Neural crest cell (in vitro differentiated cells): ENCODE results near the gene AFF4. TPM values are rescaled to one million over a fixed set of nuclear protein-coding genes. Genes with fewer than 3 reads are reported as not detected.

ENCODE experiments used
- DNase-seq: peaks from one replicate; pipeline ENCODE4 v3.0.0; 2021; ENCODE audit warnings: low read depth, mixed read lengths, low spot score
- H3K27ac Mint-ChIP-seq: one replicate; pipeline ENCODE4 v1.8.0; 2021; ENCODE audit warnings: mild to moderate bottlenecking, mixed read lengths; ENCODE audit not compliant: unreplicated experiment
- H3K27me3 Mint-ChIP-seq: 2 replicates; pipeline ENCODE4 v1.8.0; 2021; ENCODE audit warnings: low read depth, mild to moderate bottlenecking, mixed read lengths
- H3K36me3 Mint-ChIP-seq: 2 replicates; pipeline ENCODE4 v1.8.0; 2021; ENCODE audit warnings: low read depth, mild to moderate bottlenecking, mixed read lengths
- H3K4me1 Mint-ChIP-seq: 2 replicates; pipeline ENCODE4 v1.8.0; 2021; ENCODE audit warnings: mixed read lengths
- H3K4me3 Mint-ChIP-seq: one replicate; pipeline ENCODE4 v1.8.0; 2021; ENCODE audit warnings: mild to moderate bottlenecking, mixed read lengths
- H3K9me3 Mint-ChIP-seq: 2 replicates; pipeline ENCODE4 v1.8.0; 2021; ENCODE audit warnings: mixed read lengths
- total RNA-seq: library from RNA; stranded (reverse); gene quantifications from 2 replicates; pipeline ENCODE4 v1.2.1, GENCODE V29; 2021
- TF ChIP-seq, protein P1 (sequence below): fragments of 200-600 bp; sonication (generic); conservative IDR thresholded peaks from 2 replicates; pipeline ENCODE4 v1.5.0; 2021; ENCODE audit warnings: antibody characterized with exemption, mild to moderate bottlenecking

AFF4 gene
- total RNA-seq, 1 donor from 2014 or later: 64.7 TPM

DNA sequence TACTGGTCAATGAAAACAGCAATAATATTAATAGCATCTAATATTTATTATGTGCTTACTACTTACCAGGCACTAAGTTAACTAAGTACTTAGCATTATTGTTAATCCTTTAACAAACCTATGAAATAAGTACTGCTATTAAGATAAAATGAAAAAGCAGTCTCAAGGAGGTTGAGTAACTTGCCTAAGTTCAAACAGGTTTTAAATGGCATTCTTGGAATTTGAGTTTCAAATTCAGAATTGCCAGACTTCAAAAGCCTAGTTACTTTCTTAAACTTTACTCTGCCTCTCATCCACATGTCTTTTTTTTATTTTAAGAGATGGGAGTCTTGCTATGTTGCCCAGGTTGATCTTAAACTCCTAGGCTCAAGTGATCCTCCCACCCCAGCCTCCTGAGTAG lies 73.9 kb downstream of the AFF4 start:
- Mint-ChIP-seq H3K36me3 (peaks cover 18% of the 10 kb centered on the region), H3K27me3 (no peaks in the 10 kb centered on the region), H3K27ac (peak overlapping the region; percentile 12), H3K9me3 (no peaks in the 10 kb centered on the region), H3K4me1 (peaks cover 14% of the 10 kb centered on the region), H3K4me3 (no peak overlapping the region)
- no peak for DNase-seq
- TF ChIP-seq, protein P1, sequence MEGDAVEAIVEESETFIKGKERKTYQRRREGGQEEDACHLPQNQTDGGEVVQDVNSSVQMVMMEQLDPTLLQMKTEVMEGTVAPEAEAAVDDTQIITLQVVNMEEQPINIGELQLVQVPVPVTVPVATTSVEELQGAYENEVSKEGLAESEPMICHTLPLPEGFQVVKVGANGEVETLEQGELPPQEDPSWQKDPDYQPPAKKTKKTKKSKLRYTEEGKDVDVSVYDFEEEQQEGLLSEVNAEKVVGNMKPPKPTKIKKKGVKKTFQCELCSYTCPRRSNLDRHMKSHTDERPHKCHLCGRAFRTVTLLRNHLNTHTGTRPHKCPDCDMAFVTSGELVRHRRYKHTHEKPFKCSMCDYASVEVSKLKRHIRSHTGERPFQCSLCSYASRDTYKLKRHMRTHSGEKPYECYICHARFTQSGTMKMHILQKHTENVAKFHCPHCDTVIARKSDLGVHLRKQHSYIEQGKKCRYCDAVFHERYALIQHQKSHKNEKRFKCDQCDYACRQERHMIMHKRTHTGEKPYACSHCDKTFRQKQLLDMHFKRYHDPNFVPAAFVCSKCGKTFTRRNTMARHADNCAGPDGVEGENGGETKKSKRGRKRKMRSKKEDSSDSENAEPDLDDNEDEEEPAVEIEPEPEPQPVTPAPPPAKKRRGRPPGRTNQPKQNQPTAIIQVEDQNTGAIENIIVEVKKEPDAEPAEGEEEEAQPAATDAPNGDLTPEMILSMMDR: no peak

DNA sequence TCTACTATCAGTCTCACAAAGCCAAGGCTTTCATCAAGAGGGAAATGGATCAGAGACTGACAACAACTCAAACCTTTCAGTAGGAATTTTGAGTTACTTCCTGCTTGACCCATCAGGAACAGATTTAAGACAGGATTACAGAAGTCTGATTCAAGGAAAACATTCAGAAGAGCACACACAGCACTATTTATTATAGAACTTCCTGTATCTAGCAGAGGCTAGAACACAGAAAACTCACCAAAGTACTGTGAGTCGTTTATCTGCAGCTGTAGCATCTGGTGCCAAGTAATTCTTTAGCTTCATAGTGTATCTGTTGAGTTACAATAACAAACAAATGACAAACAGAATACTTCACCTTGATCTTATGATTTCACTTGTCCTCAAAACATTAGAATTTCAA lies 76.2 kb downstream of the AFF4 start:
- H3K4me3 Mint-ChIP-seq: no peak overlapping the region
- peaks cover 17% of the 10 kb centered on the region for H3K36me3 Mint-ChIP-seq
- H3K4me1 Mint-ChIP-seq: peaks cover 18% of the 10 kb centered on the region
- no peak for DNase-seq
- no peak overlapping the region for H3K27ac Mint-ChIP-seq
- no peaks in the 10 kb centered on the region for H3K9me3 Mint-ChIP-seq
- H3K27me3 Mint-ChIP-seq: no peaks in the 10 kb centered on the region
- TF ChIP-seq, protein P1: no peak

DNA sequence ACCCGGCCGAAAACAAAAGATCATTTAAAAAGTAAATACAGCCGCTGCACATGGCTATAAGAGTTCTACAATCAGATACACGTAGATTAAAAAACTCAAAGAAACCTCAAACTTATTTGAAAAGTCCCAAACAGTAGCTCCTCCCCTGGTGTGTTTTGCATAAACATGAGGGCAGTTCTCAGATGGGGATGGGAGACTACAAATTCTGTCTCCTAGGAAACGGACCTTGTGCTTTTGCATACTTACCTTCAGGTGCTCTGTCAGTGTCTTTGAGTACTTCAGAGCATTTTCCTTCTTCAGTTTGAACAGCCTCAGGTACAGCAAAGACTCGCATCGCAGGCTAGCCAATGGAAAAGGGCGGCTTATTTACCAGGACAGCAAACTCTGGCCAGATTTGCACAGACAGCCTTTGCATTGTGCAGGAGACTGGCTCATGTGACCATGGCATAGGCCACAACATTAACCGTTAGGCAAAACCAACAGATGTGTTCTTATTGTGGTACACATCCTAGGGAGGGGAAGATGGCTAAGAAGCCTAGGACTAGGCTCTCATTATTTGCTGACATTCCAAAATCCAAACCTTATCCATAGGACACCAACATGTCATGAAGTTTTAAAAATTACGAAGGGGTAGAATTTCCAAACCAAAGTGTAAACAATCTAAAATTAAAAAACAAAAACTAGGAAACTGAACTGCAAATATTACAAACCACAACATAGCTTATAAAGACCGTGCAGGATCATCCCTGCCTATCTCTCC lies 77.2 kb downstream of the AFF4 start:
- H3K27ac Mint-ChIP-seq: no peak overlapping the region
- peaks cover 17% of the 10 kb centered on the region for H3K36me3 Mint-ChIP-seq
- peaks cover 18% of the 10 kb centered on the region for H3K4me1 Mint-ChIP-seq
- no peak for DNase-seq
- H3K9me3 Mint-ChIP-seq: no peaks in the 10 kb centered on the region
- no peak overlapping the region for H3K4me3 Mint-ChIP-seq
- no peaks in the 10 kb centered on the region for H3K27me3 Mint-ChIP-seq
- TF ChIP-seq, protein P1: no peak

DNA sequence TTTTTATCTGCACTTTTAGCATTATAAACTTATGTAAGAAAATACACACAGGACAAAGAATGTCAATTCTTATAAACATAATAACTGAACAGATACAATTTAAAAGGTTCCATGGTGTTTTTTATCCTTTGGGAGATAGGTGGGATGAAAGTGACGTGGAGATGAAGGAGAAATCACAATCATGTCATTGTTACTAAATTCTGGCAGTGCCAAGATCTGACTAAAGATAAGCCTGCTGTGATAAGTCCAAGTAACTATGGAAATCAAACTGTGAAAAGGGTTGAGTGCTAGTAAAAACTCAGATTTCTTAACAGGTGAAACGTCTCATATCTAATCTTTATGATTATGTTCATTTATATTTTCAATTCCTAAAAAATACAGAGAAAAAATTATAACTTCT lies 78.9 kb downstream of the AFF4 start:
- peaks cover 17% of the 10 kb centered on the region for H3K36me3 Mint-ChIP-seq
- TF ChIP-seq, protein P1: no peak
- no peaks in the 10 kb centered on the region for H3K27me3 Mint-ChIP-seq
- peaks cover 18% of the 10 kb centered on the region for H3K4me1 Mint-ChIP-seq
- no peak overlapping the region for H3K4me3 Mint-ChIP-seq
- DNase-seq: no peak
- no peaks in the 10 kb centered on the region for H3K9me3 Mint-ChIP-seq
- no peak overlapping the region for H3K27ac Mint-ChIP-seq

DNA sequence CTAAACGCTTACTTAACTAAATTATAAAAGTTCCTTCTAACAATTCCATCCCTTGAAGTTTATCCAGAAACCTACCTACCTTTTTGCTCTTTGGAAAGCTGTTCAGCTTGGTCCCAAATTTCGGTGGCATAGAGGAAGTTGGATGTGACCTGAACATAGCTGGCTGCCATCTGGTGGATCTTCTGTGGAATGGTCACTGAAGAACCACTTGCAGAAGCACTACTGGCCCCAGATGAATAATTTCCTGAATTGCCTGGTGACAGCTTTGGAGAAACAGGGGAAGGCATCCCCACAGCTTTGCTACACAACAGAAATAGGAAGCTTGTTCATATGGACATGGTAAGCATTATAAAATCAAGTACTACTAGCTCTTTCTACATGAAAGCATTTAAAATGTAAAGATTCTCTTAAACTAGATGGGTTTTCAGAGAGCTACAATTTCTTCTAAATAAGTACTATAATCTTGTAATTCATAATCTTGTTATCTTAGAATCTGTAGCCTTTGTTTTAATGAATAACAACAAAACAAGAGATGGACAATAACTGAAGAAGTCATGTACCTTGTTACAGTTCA lies 80.1 kb downstream of the AFF4 start:
- Mint-ChIP-seq H3K4me1 (peaks cover 18% of the 10 kb centered on the region), H3K27ac (no peak overlapping the region), H3K36me3 (peaks cover 17% of the 10 kb centered on the region), H3K9me3 (no peaks in the 10 kb centered on the region), H3K4me3 (no peak overlapping the region), H3K27me3 (no peaks in the 10 kb centered on the region)
- peak; percentile 28 for DNase-seq
- TF ChIP-seq, protein P1: peak; percentile 74
